NCI-H2171 treated with DMSO at 0.1 percent for 48 hours (cell line): ENCODE measurements around the gene DZIP1L.
"Not testable (repeated sequence)": the region's sequence is repeated elsewhere in the genome, so short reads cannot be mapped to it uniquely, and the experiment has no call there.

Experiments used
- DNase-seq: peaks from one replicate; lab custom pipeline; 2025; lab: John Stamatoyannopoulos, UW

Gene DZIP1L

DNA sequence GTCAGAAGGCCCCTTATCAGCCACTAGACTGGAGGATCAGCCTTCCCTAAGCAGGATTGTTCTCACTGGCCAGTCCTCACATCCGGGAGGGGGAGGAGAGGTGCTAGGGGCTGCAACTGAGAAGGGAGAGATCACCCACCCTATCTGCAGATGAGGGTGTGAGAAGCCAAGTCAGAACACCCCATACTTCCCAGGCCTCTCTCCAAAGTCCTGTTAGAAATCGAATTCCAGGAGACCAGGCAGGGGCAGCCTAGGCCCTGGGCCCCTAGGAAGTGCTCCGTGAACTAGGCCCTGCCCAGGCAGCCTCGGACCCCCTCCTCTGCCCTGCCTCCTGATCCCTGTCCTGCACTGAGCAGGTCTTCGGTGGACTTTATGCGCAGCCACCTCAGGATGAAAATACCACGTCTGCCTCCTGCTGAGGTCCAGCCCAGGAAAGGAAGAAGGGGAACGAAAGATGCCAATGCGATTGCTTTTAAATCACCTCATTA is 933 bp downstream of the DZIP1L start:
- no peak for DNase-seq

DNA sequence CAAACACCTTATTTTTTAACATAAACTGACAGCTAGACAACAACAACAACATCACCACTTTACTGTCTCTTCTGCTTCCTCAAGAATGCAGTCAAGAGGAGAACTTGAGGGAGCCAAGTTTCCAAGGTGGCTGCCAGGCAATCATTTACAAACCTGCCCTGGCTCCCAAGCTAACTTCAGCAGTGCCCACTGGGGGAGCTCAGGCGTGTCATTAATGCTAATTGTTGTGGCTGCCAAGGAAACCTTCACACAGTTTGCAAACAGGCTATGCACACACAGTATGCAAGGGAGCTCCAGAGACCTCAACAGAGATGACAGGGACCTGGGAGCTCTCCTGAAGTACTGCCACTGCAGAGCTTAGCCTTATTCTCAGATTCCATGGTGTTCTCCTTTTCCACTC is 2.1 kb downstream of the DZIP1L start:
- no peak for DNase-seq

DNA sequence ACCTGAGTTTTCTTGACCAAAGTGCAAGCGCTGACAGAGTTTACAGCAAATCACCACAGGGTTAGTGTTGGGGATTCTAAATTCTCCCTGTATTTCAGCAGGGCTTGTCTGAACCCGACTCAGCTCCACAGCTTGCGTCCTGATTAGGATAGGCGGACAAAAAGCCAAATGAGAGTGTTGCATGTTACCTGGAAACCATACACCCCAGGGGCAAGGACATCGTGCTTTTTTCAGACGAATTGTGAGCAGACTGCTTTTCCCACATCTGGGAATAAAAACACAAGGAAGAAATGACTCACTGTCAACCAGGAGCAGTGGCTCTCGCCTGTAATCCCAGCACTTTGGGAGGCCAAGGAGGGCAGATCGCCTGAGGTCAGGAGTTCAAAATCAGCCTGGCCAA is 3.0 kb downstream of the DZIP1L start:
- DNase-seq, result no peak

DNA sequence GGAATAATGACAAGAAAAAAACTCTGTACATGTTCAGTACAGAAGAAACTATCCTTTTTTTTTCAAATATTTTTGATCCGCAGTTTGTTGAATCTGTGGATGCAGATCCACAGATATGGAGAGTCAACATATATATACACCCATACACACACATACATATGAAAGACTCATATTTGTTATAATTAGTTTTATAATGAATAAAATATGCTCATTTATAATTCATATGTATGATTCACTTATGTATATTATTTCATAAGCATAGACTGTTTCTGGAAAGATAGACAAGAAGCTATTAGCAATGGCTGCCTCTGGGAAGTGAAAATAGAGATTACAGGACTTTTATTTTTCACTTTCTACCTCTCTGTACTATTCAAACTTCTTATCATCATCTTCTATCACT is 9.8 kb downstream of the DZIP1L start:
- DNase-seq, result no peak

DNA sequence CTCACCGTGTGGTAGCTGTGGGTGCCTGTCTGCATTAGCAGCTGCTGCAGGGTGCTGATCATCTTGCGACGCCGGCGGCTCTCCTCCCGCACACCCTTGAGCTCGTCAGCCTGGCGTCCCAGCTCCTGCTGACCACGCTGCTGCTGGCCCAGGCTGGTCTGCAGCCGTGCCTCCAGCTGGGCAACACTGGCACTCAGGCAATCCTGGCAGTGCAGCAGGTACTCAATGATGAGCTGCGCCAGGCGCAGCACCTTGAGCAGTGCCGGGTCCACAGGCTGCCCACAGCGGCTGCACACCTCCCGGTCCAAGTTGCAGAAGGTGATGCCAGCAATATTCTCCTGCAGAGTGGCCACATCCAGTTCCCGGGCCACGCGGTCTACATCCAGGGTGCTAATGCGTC is 11.9 kb downstream of the DZIP1L start:
- no peak for DNase-seq

DNA sequence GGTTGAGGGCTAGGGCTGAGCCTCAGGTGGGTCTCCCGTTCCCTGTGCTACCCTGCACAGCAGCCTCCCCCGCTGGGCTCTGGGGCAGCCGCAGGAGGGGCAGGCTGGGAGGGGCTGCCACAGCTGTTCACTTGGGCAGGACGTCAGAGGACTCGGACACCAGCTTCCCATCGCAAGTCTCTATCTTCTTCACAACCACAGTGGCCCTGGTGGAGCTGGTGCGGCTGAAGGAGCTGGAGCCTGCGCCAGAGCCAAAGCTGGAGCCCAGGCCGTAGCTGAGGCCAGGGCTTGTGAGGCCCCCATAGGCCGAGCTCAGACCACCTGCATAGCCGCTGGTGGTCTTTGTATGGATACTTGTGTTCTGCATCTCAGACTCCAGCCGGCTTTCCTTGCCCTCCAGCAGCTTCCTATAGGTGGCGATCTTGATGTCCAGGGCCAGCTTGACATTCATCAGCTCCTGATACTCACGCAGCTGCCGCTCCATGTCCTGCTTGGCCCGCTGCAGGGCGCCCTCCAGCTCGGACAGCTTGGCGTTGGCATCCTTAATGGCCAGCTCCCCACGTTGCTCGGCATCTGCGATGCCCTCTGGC is 14.0 kb downstream of the DZIP1L start:
- DNase-seq, result not testable (repeated sequence)

DNA sequence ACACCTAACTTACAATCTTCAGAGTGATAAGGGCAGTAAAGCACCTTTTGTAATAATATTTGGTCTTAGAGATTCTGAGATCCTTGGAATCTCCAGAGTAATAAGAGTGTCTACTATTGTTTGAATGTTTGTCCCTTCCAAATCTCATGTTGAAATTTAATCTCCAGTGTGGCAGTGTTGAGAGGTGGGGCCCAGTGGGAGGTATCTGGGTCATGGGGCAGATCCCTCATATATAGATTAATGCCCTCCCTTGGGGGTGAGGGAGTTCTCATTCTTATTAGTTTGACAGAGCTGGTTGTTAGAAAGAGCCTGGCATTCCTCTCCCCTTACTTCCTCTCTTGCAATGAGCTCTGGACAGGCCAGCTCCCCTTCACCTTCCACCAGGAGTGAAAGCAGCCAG is 16.0 kb downstream of the DZIP1L start:
- no peak for DNase-seq

DNA sequence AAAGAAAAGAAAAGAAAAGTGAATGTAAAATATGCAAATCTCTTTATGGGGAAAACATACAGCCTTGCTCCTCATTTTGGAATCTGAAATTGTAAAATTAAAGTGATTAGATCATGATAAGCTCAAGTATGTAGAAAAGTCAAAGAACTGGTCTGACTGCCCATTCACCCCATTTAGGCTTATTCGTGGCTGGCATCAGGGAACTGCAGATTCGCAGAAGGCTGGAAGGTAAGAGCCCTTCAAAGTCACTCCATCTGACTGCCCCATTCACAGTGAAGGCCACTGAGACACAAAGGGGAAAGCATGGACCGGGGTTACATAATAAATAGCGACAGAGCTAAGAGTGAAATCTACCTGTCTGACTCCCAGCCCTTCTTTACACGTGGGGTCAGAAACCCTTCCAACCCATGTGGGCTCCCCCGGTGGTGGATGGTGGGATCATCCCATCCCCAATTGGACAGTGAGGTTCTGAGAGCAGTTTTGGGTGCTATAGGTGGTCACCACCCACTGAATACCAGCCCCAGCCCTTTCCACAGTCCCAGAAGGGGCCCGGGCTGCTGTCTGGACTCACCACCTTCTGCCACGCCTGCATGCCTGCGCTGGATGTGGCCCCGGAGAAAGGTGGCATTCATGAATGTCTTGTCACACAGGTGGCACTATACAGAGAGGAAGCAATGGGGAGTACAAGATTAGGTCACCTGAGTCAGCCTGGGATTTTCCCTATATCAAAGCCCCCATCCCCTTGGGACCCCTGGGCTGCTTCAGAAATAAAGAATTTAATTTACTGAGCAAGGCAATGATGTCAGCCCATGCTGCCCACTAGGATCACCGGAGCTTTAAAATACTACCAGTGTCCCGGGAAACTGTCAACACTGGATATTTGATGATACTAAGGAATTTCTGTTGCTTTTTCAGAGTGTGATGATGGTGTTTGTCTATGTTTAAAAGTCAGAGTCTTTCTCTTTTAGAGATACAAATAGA is 17.9 kb downstream of the DZIP1L start:
- DNase-seq, result no peak

DNA sequence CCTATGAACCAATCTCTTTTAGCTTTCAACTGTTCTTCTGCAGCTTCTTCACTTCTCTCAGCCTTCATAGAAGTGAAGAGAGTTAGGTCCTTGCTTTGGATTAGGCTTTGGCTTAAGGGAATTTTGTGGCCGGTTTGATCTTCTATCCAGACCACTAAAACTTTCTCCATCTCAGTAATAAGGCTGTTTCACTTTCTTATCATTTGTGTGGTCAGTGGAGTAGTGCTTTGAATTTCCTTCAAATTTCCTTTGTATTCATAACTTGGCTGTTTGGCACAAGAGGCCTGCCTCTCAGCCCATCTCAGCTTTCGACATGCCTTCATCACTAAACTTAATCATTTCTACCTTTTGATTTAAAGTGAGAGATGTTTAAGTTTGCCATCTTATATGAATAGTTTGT is 21.7 kb downstream of the DZIP1L start:
- no peak for DNase-seq

DNA sequence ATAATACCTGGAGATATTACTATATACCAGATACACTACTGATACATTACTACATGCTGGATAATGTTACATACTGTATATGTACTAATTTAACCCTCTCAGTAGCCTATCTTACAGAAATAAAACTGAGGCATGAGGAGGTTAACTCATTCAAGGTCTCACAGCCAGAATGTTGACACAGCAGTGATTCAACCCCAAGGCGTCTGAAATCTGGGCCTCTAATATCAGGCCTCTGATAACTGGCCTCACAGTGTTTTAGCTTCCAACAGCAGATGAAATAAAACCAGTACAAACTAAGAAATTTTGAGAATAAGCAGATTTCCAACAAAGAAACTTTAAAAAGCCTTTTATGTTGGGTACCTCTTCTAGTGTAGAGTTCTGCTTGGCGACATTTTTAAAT is 23.4 kb downstream of the DZIP1L start:
- DNase-seq, result no peak

DNA sequence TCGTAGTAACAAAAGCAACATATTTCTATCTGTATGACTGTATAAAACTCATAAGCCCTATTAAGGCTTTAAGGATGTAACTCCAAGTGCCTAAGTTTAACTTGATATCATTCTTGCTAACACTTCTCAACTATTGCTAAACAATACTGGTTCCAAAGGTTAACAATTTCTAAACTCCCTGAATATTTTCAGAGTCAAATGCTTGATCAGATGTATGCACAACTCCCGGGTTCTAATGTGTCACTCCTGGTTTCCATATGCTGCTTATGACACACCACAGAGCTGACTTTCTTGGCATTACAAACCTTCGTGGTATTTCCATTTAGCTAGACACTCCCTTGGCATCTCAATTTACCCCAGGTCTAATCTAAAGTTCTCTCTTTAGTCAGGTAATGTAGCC is 26.3 kb downstream of the DZIP1L start:
- no peak for DNase-seq

DNA sequence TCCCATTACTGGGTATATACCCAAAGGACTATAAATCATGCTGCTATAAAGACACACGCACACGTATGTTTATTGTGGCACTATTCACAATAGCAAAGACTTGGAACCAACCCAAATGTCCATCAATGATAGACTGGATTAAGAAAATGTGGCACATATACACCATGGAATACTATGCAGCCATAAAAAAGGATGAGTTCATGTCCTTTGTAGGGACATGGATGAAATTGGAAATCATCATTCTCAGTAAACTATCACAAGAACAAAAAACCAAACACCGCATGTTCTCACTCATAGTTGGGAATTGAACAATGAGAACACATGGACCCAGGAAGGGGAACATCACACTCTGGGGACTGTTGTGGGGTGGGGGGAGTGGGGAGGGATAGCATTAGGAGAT is 29.7 kb downstream of the DZIP1L start:
- not testable (repeated sequence) for DNase-seq

DNA sequence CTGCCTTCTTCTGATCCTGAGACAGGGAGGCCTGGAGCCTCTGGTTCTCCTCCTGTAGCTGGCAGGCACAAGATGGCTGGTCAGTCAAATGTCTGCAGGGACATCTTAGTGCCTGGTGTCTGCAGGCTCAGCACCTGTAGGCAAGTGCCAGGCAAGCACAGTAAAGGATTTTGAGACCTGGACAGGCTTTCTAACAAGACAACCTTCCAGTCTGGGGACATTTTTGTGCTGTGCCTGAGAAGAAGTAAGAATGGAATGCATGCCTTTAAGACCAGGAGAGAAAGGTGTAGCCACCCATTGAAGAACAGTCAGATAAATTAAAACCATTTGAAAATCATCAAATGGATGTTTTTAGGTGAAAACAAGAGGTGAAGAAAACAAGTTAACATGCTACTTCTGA is 31.2 kb downstream of the DZIP1L start:
- no peak for DNase-seq

DNA sequence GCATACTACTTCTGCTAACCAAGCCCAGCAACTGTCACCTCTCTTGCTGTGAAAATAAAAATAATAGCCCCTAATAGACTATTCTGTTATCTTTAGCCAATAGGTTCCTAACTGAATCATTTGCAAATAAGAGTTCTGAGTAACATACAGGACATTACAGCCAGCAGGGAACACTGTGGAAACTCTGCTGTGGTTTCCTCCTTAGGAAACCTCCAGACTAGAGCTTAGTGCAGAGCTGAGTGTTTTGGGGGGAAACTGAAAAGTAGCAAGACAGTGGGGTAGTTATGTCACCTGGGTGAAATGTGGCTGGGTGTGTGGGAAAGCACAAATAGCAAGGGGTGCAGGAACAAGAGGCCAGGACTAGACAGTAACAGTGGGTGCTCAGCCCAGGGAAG is 32.4 kb downstream of the DZIP1L start:
- DNase-seq, result no peak

DNA sequence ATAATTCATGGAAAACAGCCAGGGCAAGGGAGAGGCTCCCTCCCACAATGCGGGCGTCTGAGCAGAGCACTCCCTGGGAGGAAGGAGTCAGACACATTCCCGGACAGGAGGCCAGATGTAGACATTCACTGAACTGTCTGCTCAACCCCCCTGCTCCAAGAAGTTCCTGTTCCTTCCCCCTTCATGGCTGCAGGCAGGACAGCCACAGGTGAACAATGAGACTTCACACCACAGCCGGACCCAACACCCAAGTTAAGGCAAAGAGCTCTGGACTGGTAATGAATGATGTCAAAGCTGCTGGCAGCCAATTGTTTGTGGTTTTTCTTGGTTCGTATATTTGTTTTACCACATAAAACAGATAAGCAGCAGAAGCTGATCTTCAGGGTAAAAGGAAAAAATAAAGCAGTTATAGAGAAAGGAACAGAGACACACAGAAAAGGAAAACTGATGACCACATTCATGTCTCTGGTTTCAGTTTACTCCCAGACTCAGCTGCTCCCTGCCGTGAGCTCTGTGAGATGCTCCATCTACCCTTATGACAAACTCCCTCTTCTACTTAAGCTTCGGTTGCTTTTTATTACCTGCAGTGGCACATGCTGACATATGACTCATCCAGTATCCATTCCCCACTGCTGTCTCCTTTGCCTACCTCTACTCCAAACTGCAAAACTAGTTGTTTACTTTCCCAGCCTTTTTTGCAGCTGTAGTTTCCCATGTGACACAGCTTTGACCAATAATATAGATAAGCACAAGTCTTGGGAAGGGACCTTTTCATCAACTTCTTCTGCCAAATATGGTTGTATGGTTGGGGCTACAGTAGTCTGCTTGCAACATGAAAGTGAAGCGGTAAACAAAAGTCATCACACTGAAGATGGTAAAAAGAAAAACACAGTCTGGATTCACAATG is 33.1 kb downstream of the DZIP1L start:
- peak; percentile 30 for DNase-seq

DNA sequence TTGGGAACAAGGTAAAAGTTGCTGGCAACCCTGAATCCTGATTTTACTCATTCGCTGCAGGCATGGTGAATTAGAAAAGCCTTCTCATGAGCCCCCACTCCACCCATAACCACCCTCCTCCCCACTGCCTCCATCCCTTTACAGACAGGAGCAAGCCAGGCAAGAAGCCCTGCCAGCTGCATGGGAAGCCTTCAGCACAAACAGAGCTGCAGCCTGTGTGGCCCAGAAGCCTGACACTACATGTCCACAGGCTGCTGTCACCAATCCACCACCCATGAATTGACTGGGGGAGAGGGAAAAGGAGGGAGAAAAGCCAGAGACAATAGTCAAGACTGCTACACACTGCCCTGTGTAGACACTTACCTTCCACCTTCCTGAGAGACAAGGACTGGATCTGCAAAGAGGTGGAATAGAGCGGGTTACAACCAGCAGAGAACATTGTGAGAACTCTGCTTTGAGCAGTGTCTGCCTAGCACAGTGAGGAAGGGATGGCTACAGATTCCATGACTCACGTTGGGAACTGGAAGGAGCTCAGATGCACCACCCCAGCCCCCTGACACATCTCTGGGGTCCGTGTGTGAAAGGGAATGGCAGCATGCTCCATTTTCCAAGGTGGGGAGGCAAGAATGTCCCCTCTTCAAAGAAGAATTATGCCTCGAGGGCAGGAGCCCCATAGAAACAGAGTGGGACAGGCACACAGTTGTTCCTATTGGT is 33.9 kb downstream of the DZIP1L start:
- DNase-seq, result no peak

DNA sequence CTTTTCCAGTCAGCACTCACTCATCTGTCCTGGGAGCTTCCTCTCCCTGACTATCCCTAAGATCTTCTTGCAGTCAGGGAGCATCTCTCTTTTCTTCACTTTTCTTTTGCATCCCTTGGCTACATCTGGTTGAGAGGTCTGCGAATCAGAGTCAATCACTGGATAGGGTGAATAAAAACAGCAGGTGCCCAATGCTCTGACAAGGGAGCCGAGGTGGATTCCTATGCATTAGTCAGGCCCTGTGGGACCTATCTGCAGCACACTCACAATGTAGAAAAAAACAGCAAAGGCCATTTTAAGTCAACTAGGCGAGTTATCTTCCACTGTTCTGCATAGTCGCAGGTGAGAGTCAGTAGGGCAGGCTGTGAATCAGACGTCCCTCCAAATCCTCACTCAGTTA is 35.5 kb downstream of the DZIP1L start:
- DNase-seq, result no peak

DNA sequence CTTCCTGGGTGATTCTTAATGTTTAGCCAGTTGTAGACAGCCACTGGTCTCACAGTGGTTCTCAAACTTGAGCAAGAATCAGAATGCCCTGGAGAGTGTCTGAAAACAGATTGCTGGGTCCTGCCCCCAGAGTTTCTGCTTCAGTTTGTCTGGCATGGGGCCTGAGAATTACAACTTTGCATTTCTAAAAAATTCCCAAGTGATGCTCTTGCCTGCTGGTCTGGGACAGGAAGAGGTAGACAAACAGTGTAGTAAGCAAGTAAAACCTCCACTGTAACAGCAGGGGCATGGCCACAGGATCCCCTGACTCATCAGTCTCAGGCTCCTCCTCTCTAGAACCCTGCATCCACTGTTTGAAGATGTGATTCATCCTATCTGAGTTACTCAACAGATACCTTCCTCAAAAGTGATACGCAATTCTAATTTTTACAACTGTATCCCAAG is 36.5 kb downstream of the DZIP1L start:
- DNase-seq, result no peak

DNA sequence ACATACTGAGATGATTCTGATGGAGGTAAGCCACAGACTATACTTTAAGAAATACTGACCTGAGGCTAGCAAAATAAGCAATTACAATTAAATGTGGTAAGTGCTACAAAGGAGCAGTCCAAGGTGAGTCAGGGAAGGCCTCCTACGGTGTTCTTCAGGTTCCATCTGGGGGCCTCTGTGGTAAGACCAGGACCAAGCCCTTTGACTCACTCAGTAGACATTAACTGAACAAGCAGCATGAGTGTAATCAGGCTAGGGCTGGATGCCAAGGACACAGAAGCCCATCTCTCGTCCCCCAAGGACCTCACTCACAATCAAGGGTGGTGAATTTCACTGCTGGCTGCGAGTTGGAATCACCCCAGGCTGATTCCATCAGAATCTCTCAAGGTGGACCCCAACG is 37.3 kb downstream of the DZIP1L start:
- DNase-seq, result no peak

DNA sequence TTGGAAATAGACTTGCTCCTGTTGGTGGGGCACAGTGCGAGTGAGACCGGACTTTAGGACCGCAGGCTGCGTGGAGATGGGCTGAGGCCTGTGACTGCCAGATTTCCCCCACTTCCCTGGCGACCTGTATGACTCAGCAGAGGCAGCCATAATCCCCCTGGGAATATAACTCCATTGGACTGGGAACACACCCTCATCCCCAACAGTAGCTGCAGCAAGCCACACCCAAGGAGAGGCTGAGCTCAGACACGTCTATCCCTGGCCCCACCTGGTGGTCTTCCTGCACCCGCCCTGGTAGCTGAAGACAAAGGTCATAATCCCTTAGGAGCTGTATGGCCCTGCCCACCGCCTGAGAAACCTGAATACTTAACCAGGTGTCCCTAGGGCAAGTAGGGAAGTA is 42.6 kb downstream of the DZIP1L start:
- peak; percentile 49 for DNase-seq

DNA sequence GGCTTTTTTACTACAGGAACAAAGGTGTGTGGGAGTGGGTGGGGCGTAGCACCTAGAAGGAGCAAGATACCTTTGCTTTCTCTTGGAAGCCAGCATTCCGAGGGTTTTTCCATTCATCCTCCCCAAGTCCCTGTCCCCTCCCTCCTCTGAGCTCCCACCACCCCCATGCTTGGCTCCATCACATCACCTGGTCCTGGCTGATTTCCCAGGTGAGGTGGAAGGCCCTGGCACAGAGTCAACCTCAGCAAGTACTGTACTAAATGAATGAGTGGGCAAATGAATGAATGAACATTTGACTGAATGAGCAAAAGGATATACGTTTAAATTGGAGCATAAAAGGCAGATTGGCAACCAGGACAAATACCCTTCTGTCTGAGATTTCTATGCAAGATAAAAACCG is 45.4 kb downstream of the DZIP1L start:
- no peak for DNase-seq
